Skeletal muscle satellite cell (primary cell): Measurements from ENCODE around the gene STYXL2.

Source experiments
- H3K27me3 ChIP-seq: 2 replicates; pipeline ENCODE4 v1.7.0; 2013; ENCODE audit warnings: low read length; ENCODE audit not compliant: control insufficient read depth, insufficient read depth
- H3K36me3 ChIP-seq: 2 replicates; pipeline ENCODE4 v1.7.0; 2013; ENCODE audit warnings: mild to moderate bottlenecking, control low read depth, low read length; ENCODE audit not compliant: insufficient read depth
- H3K4me1 ChIP-seq: 2 replicates; pipeline ENCODE4 v1.7.0; 2013; ENCODE audit warnings: low read length; ENCODE audit not compliant: control insufficient read depth, insufficient read depth
- H3K4me2 ChIP-seq: 2 replicates; pipeline ENCODE4 v1.7.0; 2013; ENCODE audit warnings: mild to moderate bottlenecking, low read length
- H3K4me3 ChIP-seq: 2 replicates; pipeline ENCODE4 v1.7.0; 2013; ENCODE audit warnings: low read length
- H3K9ac ChIP-seq: 2 replicates; pipeline ENCODE4 v1.7.0; 2013; ENCODE audit warnings: mild to moderate bottlenecking, low read depth, low read length, moderate library complexity
- H3K9me3 ChIP-seq: replicated peaks from 2 replicates; pipeline ENCODE4 v1.7.0; 2013; ENCODE audit warnings: mild to moderate bottlenecking, control low read depth, low read length

Gene STYXL2

DNA sequence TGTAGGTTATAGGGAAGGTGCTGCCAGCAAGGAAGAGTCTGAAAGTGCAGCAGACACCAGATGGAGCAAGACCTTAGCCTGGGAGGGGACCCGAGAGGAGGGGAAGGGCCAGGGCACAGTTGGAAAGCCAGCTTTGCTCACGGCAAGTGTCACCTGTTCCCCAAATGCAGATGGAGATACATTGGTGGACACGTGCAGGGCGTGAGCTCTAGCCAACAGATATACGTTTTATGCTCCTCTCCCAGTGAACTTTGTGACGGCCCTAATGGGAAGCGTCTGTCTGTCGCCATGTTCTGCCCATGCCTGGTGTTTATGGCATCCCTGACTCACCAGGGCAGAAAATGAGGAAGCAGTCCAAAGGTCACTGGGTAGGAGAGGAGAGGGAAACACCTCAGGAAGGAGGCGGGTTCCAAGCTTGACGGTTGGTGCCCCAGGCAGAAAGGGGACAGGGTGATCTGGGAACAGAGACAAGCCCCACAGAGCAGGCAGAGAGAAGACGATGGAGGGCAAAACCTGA lies 11.3 kb upstream of the STYXL2 start:
- Histone ChIP-seq H3K4me3 (no peak overlapping the region), H3K9me3 (no peaks in the 10 kb centered on the region), H3K27me3 (peaks cover 50% of the 10 kb centered on the region), H3K4me1 (no peaks in the 10 kb centered on the region), H3K36me3 (no peaks in the 10 kb centered on the region), H3K4me2 (no peak overlapping the region), H3K9ac (no peak overlapping the region)

DNA sequence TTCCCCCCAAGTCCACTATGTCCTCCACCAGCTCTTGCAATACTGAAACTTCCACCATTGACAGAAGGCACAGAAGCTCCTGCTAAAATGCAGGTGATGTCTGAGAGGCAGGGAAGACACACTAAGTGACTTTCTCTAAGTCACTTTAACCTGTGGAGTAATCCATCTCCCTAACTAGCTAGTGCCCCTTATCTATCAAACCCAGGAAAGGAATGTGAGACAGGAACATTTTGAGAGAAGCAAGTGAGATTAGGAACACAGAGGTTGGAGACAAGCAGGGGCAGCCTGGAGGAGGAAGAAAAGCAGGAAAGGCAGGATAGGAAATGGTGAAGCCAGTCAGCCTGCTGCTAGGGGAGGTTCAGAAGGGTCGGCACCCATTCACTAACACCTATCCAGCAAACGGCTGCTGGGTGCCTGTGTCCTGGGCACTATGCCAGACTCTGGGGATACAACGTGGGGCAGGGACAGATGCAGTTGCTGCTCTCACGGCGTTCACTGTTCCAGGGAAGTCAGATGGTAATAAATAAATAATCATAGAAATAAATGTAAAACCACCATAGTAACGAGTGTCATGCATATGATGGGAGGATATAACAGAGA lies 10.7 kb upstream of the STYXL2 start:
- Histone ChIP-seq H3K27me3 (peaks cover 46% of the 10 kb centered on the region), H3K9me3 (no peaks in the 10 kb centered on the region), H3K4me2 (no peak overlapping the region), H3K9ac (no peak overlapping the region), H3K4me3 (no peak overlapping the region), H3K36me3 (no peaks in the 10 kb centered on the region), H3K4me1 (no peaks in the 10 kb centered on the region)

DNA sequence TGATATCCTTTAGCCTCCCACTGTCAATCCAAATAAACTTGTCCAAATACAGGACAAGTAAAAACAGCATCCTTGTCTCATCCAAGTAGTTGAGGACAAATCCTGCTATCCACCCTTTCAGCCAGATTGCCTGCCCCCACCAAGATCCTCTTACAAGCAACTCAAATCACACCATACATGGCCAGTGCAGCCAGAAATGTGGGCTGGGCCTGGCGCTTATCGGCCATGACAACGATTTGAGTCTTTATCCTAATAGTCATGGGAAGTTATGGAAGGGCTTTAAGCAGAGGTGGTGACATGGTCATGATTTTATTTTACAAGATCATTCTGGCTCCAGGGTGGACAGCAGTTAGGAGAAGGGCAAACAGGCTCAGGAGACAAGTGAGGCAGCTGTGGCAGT lies 10.0 kb upstream of the STYXL2 start:
- Histone ChIP-seq H3K4me2 (no peak overlapping the region), H3K4me1 (no peaks in the 10 kb centered on the region), H3K9ac (no peak overlapping the region), H3K9me3 (no peaks in the 10 kb centered on the region), H3K4me3 (no peak overlapping the region), H3K27me3 (peaks cover 41% of the 10 kb centered on the region), H3K36me3 (no peaks in the 10 kb centered on the region)

DNA sequence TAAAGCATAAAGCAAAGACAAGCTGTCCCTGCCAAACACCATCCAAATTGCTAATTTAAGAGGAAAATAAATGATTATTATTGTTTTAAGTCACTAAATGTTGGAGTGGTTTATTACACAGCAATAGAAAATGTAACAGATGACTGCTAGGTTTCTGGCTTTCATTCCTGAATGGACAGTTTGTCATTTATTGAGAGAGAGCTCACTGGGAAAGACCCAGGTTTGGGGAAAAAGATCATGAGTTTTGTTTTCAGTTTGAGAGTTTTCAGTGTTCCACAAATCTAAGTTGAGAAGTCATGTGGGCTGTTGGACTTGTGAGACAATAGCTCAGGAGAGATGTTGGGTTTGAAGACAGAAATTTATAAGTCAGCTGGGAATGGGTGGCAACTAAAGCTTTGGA lies 9.1 kb upstream of the STYXL2 start:
- Histone ChIP-seq H3K27me3 (peaks cover 37% of the 10 kb centered on the region), H3K9ac (no peak overlapping the region), H3K4me3 (no peak overlapping the region), H3K36me3 (no peaks in the 10 kb centered on the region), H3K4me1 (no peaks in the 10 kb centered on the region), H3K9me3 (no peaks in the 10 kb centered on the region), H3K4me2 (no peak overlapping the region)

DNA sequence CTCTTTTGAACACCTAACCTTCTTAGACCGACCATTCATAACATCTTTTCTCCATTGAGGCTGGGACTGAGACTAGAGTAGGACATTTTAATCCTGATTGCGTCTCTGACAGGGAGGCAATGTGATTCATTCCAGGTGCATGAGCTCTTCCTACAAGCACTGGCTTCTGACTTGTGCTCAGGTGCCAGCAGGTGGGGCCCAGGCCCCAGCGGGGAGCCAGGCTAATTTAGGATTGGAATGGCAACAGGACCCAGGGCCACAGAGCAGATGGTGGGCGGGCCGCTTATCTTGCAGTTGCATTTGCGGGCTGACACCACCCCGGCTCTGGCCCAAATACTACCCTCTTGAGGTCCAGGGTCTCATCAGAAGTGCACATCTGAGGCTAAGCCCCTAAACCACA lies 7.8 kb upstream of the STYXL2 start:
- Histone ChIP-seq H3K9ac (no peak overlapping the region), H3K4me1 (no peaks in the 10 kb centered on the region), H3K4me3 (no peak overlapping the region), H3K27me3 (peaks cover 28% of the 10 kb centered on the region), H3K36me3 (no peaks in the 10 kb centered on the region), H3K4me2 (no peak overlapping the region), H3K9me3 (no peaks in the 10 kb centered on the region)

DNA sequence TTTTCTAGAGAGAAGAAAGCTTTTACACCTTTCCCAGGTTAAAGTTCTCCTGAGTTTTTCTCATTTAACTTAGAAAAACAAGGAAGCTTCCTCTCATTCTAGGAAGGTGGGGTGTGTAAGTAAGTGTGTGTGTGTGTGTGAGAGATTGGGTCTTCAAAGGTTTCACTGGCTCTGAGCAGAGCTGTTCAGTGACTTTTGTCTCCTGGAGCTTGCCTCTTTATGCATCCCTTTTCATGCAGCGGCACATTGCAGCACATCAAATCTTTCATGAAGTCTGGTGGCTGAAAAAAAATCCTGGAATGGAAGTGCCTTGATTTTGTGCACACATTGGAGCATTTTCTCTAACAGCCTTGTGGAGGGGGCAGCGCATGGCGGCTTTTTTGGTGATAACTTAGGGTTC lies 7.1 kb upstream of the STYXL2 start:
- no peaks in the 10 kb centered on the region for H3K9me3 ChIP-seq
- no peak overlapping the region for H3K4me2 ChIP-seq
- H3K27me3 ChIP-seq, result peaks cover 24% of the 10 kb centered on the region
- no peaks in the 10 kb centered on the region for H3K36me3 ChIP-seq
- H3K4me1 ChIP-seq, result no peaks in the 10 kb centered on the region
- H3K9ac ChIP-seq, result no peak overlapping the region
- H3K4me3 ChIP-seq, result no peak overlapping the region

DNA sequence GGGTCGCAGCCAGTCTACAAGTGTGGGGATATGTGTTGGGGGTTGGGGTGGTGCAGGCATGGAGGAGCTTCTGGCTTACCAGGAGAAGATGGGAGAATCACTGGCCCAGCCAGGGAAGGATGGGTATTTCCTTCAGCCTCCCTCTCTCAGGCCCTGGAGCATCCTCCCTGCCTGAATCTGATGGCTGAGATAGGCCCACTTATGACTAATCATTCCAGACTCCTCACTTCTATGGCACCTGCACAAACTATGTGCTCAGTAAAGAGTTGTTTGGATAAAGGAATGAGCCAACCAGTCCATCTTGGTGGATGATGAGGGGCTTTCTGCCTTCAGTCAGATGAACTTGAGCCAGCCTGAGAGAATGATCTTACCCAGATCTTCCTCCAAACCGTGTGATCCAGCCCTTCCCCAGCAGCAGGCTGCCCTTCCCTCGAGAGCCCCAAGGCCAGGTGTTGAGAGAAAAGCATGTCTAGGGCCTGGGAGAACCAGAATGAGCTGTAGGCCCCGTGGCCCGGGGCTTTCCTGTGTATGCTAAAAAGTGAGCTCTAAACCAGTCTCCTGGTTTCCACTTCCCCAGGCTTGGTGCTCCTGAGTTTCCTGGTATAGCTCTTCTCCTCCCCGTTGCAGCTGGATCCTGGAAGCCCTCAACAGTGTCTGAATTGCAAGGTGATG lies 5.0 kb upstream of the STYXL2 start:
- no peaks in the 10 kb centered on the region for H3K36me3 ChIP-seq
- H3K4me3 ChIP-seq, result no peak overlapping the region
- peaks cover 4% of the 10 kb centered on the region for H3K4me1 ChIP-seq
- no peak overlapping the region for H3K9ac ChIP-seq
- H3K9me3 ChIP-seq, result no peaks in the 10 kb centered on the region
- H3K27me3 ChIP-seq, result peaks cover 11% of the 10 kb centered on the region
- no peak overlapping the region for H3K4me2 ChIP-seq

DNA sequence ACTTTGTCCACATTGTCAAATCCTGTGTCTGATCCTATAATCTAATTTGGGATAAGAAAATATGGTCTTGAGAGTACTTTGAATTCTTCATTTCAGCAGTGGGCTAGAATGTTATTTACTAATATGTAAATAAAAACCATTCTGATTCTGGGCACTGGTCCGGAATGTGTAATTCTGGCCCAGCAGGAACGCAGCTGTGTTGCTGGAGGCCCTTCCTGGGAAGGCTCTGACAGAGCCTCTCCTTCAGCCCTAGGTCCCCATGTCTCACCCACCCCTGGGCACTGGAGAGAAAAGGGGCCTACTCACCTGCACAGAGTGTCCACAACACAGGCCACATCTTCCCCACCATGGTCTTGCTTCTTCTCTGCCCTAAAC lies 3.9 kb upstream of the STYXL2 start:
- Histone ChIP-seq H3K4me1 (peaks cover 14% of the 10 kb centered on the region), H3K4me2 (no peak overlapping the region), H3K9me3 (no peaks in the 10 kb centered on the region), H3K9ac (no peak overlapping the region), H3K27me3 (peaks cover 4% of the 10 kb centered on the region), H3K36me3 (no peaks in the 10 kb centered on the region), H3K4me3 (no peak overlapping the region)

DNA sequence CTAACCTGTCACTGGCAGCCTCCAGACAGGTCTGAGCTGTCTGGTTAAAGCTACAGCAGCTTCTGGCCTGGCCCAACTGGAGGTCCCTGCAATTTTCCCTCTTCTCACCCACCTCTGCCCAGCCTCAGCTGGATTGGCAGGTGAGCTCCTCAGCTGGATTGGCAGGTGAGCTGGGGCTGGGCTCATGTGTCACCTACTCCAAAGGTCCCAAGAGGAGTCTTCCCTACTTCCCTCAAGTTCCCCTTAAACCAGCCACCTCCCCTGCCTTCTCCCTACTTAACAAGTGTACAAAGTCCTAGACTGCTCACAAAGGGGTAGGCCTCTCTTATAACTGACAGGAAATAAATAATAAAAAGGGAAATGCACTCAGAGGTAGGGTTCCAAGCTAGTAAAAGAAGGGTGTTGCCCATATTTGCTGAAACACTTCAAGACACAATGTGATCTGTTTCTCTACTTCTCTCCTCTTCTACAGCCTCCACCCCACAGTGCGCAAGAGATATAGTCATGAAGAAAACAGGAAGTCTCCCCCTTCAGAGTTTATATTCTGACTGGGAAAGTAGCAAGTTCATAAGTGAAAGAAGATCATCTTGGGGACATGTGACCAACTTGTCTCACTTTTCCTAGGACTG lies 3.4 kb upstream of the STYXL2 start, which contains the start of gene GPA33:
Gene GPA33, minus strand, starts transcription at position 64 of the 629 bp plus-strand sequence. CDS start 90 bp downstream, outside the sequence.
- Histone ChIP-seq H3K4me1 (peaks cover 19% of the 10 kb centered on the region), H3K4me2 (no peak within 1 kb of the TSS), H3K9ac (no peak within 1 kb of the TSS), H3K4me3 (no peak within 1 kb of the TSS), H3K36me3 (no peaks in the 10 kb centered on the region), H3K27me3 (no peaks in the 10 kb centered on the region), H3K9me3 (no peaks in the 10 kb centered on the region)

DNA sequence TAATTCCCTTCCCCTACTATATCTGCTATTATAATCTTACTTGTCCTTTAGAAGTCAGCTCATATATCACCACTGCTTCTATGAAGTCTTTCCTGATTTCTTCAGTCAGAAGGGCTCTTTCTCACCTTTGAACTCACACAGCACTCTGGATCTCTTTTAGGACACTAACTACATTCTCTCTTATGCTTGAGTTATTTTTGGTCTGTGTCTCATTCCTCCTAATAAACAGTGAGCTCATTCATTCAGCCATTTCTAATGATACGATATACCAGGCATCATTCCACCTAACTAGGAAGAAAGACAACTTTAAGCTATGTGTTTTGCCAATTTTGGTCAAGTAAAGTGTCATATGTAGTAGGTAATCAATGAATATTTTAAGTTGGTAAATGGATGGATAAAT lies 1.2 kb upstream of the STYXL2 start:
- H3K27me3 ChIP-seq, result no peaks in the 10 kb centered on the region
- H3K9me3 ChIP-seq, result no peaks in the 10 kb centered on the region
- no peak overlapping the region for H3K9ac ChIP-seq
- H3K4me3 ChIP-seq, result no peak overlapping the region
- H3K4me1 ChIP-seq, result peaks cover 24% of the 10 kb centered on the region
- no peaks in the 10 kb centered on the region for H3K36me3 ChIP-seq
- H3K4me2 ChIP-seq, result no peak overlapping the region

DNA sequence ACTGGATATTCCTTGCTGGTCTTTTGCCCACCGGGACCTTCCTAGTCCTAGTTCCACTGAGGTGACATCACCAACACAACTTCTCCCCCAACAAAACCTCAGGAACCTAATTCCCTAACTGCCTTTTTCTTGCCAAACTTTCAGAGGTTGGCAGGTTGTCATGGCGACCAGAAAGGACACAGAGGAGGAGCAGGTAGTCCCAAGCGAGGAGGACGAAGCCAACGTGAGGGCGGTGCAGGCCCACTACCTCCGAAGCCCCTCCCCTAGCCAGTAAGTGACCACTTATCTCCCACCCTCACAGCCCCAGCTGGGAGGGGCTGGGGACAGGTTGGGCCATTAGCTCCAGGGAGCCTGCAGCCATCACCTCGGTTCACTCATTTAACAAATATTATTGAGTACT lies 815 bp downstream of the STYXL2 start:
- Histone ChIP-seq H3K36me3 (no peaks in the 10 kb centered on the region), H3K4me2 (peak overlapping the region; percentile 59), H3K9ac (no peak overlapping the region), H3K4me1 (peaks cover 24% of the 10 kb centered on the region), H3K4me3 (peak overlapping the region; percentile 40), H3K9me3 (no peaks in the 10 kb centered on the region), H3K27me3 (no peaks in the 10 kb centered on the region)
